ENCODE data around the gene HERPUD1. TPM values are rescaled to one million over a fixed set of nuclear protein-coding genes. Genes with fewer than 3 reads are reported as not detected.
A peak's percentile ranks its signal among the peaks of the same experiment; 100 is the strongest.

Gene HERPUD1
- total and polyA plus RNA-seq, 2 of the 13 experiments (the other 11 are each of a cell fraction or from before 2014, with no cell fraction given): 96.2 to 323 TPM

DNA sequence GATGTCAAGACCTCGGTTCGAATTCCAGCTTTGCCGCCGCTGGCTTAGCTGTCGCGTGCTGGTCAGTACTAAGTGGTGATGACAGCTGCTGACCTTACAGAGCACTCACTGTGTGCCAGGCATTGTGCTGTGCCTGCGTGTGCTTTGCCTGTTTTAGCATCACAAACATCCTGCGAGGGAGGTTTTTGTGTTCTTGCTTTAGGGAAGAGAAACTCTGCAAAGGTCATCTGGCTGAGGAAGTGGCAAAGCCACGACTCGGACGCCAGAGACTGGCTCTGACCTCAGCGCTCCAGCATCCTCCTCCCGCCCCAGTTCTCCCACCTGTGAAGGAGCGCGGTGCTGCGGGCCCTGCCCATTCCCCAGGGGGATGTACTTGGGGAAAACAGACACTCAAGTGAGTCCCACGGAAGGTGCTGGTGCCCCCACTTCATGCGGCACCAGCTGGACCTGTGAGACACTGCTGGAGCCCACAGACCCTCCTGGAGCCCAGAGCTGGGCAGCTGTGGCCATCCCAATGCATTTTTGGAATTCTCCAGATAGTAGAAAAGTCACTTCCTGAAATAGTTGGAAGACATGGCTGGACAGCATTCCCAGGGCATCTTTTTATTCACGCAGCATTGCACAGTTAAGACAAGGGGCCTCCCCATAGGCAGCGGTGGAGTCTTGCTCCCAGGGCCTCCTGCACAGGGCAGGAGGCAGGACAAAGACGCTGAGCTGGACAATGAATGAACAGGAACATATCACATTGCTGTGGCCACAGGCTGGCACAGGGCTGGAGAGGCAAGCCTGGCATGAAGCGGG is 20.0 kb upstream of the HERPUD1 start (continued):
- TF ChIP-seq, protein P1, sequence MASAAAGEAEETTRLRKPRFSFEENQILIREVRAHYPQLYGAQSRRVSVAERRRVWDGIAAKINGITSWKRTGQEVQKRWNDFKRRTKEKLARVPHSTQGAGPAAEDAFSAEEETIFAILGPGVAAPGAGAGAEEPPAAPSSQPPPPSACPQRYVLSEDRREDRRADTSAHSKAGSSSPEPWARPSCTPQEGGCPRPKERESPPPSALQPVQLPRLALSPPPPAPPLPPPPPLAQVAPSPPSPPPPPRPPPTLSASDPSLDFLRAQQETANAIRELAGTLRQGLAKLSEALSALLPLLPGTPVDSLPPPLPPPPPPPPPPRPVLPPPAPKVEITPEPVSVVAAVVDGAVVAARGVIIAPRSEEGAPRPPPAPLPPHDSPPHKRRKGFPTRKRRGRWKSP (CRISPR knock-in tag; IDR thresholded peaks at IDR 0.05): no peak
- TF ChIP-seq, protein P2, sequence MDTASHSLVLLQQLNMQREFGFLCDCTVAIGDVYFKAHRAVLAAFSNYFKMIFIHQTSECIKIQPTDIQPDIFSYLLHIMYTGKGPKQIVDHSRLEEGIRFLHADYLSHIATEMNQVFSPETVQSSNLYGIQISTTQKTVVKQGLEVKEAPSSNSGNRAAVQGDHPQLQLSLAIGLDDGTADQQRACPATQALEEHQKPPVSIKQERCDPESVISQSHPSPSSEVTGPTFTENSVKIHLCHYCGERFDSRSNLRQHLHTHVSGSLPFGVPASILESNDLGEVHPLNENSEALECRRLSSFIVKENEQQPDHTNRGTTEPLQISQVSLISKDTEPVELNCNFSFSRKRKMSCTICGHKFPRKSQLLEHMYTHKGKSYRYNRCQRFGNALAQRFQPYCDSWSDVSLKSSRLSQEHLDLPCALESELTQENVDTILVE (CRISPR knock-in tag; IDR thresholded peaks at IDR 0.05): no peak
- no peak for TF ChIP-seq ZNF432 (CRISPR knock-in tag; IDR thresholded peaks at IDR 0.05; ENCODE audit: borderline replicate concordance)
- no peak for TF ChIP-seq DPF2 (CRISPR knock-in tag; IDR thresholded peaks at IDR 0.05; ENCODE audit: borderline replicate concordance, low read depth)
- no peak for TF ChIP-seq RNF2 (conservative IDR thresholded peaks at IDR 0.05; ENCODE audit: low read depth)
- no peak for TF ChIP-seq SRF (IDR thresholded peaks at IDR 0.05; ENCODE audit: low read depth, low read length)
- peak; percentile 67 for TF ChIP-seq TEAD3 (CRISPR knock-in tag; optimal IDR thresholded peaks at IDR 0.05; ENCODE audit: borderline replicate concordance)
- no peak for TF ChIP-seq ETV5 (CRISPR knock-in tag; IDR thresholded peaks at IDR 0.05; ENCODE audit: borderline replicate concordance)
- TF ChIP-seq ELF3 (CRISPR knock-in tag; IDR thresholded peaks at IDR 0.05): no peak
- no peak for TF ChIP-seq STAT5B (CRISPR knock-in tag; IDR thresholded peaks at IDR 0.05)
- TF ChIP-seq, protein P3, sequence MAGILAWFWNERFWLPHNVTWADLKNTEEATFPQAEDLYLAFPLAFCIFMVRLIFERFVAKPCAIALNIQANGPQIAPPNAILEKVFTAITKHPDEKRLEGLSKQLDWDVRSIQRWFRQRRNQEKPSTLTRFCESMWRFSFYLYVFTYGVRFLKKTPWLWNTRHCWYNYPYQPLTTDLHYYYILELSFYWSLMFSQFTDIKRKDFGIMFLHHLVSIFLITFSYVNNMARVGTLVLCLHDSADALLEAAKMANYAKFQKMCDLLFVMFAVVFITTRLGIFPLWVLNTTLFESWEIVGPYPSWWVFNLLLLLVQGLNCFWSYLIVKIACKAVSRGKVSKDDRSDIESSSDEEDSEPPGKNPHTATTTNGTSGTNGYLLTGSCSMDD (CRISPR knock-in tag; IDR thresholded peaks at IDR 0.05): 0 out of 2 replicates have a peak, but pooled peaks have one; percentile 40
- TF ChIP-seq, protein P4, sequence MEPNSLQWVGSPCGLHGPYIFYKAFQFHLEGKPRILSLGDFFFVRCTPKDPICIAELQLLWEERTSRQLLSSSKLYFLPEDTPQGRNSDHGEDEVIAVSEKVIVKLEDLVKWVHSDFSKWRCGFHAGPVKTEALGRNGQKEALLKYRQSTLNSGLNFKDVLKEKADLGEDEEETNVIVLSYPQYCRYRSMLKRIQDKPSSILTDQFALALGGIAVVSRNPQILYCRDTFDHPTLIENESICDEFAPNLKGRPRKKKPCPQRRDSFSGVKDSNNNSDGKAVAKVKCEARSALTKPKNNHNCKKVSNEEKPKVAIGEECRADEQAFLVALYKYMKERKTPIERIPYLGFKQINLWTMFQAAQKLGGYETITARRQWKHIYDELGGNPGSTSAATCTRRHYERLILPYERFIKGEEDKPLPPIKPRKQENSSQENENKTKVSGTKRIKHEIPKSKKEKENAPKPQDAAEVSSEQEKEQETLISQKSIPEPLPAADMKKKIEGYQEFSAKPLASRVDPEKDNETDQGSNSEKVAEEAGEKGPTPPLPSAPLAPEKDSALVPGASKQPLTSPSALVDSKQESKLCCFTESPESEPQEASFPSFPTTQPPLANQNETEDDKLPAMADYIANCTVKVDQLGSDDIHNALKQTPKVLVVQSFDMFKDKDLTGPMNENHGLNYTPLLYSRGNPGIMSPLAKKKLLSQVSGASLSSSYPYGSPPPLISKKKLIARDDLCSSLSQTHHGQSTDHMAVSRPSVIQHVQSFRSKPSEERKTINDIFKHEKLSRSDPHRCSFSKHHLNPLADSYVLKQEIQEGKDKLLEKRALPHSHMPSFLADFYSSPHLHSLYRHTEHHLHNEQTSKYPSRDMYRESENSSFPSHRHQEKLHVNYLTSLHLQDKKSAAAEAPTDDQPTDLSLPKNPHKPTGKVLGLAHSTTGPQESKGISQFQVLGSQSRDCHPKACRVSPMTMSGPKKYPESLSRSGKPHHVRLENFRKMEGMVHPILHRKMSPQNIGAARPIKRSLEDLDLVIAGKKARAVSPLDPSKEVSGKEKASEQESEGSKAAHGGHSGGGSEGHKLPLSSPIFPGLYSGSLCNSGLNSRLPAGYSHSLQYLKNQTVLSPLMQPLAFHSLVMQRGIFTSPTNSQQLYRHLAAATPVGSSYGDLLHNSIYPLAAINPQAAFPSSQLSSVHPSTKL (CRISPR knock-in tag; IDR thresholded peaks at IDR 0.05): no peak
- TF ChIP-seq GLI4 (CRISPR knock-in tag; IDR thresholded peaks at IDR 0.05; ENCODE audit: borderline replicate concordance): no peak
- no peak for TF ChIP-seq ZFP62 (CRISPR knock-in tag; IDR thresholded peaks at IDR 0.05)
- no peak for TF ChIP-seq WIZ (CRISPR knock-in tag; IDR thresholded peaks at IDR 0.05)
- TF ChIP-seq ZNF724P (CRISPR knock-in tag; IDR thresholded peaks at IDR 0.05; ENCODE audit: borderline replicate concordance): no peak
- TF ChIP-seq, protein P5, sequence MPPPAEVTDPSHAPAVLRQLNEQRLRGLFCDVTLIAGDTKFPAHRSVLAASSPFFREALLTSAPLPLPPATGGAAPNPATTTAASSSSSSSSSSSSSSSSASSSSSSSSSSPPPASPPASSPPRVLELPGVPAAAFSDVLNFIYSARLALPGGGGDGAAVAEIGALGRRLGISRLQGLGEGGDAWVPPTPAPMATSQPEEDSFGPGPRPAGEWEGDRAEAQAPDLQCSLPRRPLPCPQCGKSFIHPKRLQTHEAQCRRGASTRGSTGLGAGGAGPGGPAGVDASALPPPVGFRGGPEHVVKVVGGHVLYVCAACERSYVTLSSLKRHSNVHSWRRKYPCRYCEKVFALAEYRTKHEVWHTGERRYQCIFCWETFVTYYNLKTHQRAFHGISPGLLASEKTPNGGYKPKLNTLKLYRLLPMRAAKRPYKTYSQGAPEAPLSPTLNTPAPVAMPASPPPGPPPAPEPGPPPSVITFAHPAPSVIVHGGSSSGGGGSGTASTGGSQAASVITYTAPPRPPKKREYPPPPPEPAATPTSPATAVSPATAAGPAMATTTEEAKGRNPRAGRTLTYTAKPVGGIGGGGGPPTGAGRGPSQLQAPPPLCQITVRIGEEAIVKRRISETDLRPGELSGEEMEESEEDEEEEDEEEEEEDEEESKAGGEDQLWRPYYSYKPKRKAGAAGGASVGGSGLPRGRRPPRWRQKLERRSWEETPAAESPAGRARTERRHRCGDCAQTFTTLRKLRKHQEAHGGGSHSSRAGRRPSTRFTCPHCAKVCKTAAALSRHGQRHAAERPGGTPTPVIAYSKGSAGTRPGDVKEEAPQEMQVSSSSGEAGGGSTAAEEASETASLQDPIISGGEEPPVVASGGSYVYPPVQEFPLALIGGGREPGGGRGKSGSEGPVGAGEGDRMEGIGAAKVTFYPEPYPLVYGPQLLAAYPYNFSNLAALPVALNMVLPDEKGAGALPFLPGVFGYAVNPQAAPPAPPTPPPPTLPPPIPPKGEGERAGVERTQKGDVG (CRISPR knock-in tag; IDR thresholded peaks at IDR 0.05; ENCODE audit: borderline replicate concordance): no peak
- no peak for TF ChIP-seq IKZF1 (IDR thresholded peaks at IDR 0.05)
- TF ChIP-seq ISX (CRISPR knock-in tag; conservative IDR thresholded peaks at IDR 0.05): 0 out of 2 replicates have a peak, but pooled peaks have one; percentile 40
